Measurements from ENCODE around the gene MINK1.
"Not testable (repeated sequence)": the region's sequence is repeated elsewhere in the genome, so short reads cannot be mapped to it uniquely, and the experiment has no call there.

Gene MINK1

DNA sequence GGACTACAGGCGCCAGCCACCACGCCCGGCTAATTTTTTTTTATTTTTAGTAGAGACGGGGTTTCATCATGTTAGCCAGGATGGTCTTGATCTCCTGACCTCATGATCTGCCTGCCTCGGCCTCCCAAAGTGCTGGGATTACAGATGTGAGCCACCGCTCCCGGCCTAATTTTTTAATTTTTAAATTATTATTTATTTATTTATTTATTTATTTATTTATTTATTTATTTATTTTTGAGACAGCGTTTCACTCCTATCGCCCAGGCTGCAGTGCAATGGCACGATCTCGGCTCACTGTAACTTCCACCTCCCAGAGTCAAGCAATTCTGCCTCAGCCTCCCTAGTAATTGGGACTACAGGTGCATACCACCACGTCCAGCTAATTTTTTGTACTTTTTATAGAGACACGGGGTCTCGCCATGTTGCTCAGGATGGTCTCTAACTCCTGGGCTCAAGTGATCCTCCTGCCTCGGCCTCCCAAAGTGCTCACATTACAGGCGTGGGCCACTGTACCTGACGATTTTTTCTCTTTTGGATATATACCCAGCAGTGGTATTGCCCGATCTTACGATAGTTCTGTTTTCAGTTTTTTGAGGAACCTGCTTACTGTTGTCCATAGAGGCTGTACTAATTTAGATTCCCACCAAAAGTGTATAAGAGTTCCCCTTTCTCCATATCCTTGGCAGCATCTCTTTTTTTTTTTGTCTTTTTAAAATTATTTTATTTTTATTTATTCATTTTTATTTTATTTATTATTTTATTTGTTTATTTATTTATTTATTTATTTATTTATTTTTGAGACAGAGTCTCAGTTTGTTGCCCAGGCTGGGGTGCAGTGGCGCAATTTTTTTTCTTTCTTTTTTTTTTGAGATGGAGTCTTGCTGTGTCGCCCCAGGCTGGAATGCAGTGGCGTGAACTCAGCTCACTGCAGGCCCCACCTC is 36.2 kb downstream of the MINK1 start:
- not testable (repeated sequence) for DNase-seq

DNA sequence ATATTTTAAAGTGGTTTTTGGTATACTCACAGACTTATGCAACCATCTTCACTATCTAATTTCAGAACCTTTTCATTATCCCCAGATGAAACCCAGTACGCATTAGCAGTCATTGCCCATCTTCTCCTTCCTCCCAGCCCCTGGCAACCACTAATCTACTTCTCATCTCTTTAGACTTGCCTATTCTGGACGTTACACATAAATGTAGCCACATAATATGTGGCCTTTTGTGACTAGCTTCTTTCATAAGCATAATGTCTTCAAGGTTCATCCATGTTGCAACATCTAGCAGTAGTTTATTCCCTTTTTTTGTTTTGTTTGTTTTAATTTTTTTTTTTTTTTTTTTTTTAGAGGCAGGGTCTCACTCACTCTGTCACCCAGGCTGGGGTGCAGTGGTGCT is 37.7 kb downstream of the MINK1 start:
- no peak for DNase-seq

DNA sequence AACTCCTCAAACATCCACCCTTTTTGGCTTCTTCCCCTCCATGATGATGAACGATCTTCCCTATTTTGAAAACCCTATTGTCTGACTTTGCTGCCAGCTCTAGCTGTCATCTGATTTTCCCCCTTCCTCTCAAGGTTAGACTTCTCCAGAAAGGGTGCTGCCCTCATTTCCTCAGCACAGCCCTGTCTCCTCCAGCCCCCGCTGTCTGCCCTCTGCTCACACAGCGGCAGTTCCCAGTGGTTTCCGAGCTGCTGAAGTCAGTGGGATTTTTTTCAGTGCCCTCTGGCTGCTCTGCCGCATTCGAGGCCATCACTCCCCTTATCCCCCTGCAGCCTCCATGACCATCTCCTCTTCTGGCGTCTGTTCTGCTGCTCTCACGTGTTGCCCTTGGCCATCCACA is 39.6 kb downstream of the MINK1 start:
- DNase-seq, result peak in 27 of 58 donors; percentile 6 to 67 (median 24)

DNA sequence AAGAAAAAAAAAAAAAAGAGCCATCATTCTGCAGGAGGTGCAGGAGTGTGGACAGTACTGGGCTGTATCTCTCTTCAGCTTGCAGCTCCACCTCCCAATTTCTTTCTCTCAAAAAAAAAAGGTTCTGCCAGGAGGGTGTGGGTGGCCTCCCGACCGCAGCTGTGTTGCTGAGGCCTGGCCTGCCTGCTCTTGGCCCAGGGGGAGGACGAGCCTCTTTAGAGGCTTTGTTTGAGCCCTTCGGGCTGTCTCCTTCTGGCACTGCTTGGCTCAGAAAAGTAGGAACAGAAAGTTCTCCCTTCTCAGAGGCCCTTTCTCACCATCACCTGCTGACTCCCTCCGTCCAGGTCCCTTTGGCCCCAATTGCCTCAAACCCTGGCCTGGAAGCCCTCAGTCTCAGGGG is 43.9 kb downstream of the MINK1 start:
- DNase-seq, result peak in 35 of 58 donors; percentile 11 to 79 (median 46)

DNA sequence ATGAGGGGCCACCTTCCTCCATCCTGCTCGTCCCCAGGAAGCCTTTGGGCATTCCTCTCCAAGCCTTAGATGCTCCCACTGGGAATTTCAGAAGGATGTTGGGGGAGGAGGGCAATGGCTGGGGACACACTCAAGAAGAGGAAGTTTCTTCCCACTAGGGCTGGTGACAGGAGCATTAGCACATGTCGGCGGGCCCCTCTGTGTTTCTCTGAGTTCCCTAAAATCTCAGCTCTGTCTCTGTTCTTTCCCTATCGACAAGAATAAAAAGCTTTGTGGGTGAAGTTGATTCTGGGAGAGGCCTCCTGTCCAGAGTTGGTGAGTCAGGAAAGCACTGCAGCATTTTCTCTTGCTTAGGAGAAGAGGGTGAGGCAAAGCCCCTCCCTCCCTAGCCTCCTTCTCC is 46.5 kb downstream of the MINK1 start:
- DNase-seq, result no peak

DNA sequence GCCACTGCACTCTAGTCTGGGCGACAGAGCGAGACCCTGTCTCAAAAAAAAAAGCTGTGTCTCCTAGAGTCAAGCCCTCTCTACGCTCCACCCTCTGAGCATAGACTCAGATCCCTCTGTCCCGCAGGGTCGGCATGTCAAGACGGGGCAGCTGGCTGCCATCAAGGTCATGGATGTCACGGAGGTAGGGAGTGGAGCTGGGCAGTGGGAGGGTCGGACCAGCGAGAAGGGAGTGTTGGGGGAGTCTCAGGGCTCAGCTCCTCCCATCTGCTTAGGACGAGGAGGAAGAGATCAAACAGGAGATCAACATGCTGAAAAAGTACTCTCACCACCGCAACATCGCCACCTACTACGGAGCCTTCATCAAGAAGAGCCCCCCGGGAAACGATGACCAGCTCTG is 47.7 kb downstream of the MINK1 start:
- no peak for DNase-seq

DNA sequence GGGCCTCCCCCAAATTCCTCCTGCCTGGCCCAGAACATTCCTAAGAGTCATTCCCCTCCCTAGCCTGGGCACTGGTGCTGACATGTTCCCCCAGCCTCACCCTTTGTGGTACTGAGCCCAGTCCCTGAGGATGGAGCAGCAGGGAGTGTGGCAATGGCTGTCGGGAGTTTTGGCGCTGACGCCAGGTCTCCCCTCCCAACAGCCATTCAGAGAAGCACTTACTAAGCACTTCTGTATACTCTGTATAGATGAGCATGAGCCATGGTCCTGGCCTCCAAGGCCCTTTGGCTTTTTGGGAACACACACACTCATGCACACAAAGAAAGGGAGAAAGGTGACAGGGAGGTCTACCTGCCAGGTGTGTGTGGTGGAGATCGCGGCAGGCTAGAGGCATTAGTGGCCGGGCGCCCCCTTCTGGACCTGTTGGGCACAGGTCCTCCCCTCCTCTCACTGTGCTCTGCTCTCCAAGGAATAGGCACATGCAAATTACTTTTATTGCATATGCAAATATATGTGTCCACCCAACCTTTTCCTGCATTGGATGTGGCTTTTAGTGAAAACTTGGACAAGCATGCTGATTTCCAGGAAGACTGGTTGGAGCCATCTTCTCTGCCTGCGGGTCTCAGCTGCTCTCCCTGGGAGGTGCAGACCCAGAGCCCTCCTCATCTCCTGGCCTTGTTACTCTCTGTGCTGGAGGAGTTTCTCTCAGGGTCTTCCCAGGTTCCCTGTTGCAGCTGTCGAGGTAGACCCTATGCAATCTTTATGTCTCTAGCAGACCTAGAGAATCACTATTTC is 48.8 kb downstream of the MINK1 start:
- DNase-seq, result peak in 49 of 58 donors; percentile 22 to 83 (median 61)

DNA sequence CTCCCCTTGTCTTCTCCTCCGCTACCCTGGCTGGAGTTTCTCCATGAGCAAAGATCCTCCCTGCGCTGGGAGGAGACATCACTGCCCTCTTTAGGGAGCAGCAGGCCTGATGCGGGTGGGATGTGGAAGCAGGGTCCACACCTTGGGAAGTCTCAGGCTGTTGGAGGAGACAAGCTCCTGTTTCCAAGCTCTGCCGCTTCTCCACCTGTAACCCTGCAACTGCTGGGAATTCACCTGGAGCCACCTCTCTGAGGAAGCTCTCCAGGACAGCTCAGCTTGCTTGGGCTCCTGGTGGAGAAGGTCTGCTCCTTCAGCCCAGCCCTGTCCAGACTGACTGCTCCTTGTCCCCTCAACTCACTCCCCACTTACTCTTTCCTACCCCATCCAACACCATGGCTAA is 51.3 kb downstream of the MINK1 start:
- no peak for DNase-seq

DNA sequence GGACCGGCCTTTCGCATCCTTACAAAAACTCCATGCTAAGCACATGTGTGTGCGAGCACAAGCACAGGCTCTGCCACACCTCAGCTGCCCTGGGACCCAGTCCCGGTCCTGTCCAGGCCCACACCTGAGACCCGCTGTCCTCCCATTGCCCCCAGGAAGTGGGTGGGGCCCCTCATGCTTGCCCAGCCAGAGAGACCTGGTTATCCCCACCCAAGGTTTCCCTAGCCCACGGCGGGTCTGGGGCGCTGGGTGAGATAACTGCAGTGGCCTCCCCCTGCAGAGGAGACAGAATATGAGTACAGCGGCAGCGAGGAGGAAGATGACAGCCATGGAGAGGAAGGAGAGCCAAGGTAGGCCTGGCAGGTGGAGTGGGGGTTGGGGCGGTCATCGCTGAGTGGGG is 53.7 kb downstream of the MINK1 start:
- DNase-seq, result no peak

DNA sequence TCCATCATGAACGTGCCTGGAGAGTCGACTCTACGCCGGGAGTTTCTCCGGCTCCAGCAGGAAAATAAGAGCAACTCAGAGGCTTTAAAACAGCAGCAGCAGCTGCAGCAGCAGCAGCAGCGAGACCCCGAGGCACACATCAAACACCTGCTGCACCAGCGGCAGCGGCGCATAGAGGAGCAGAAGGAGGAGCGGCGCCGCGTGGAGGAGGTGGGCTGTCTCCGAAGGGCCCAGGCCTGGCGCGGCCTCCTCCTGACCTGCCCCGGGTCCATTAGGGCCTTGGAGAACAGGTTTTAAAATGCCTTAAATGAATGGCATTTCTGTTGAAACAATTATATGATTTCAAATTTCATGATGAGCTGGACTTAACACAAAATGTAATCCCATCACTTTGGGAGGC is 54.4 kb downstream of the MINK1 start:
- DNase-seq, result no peak

DNA sequence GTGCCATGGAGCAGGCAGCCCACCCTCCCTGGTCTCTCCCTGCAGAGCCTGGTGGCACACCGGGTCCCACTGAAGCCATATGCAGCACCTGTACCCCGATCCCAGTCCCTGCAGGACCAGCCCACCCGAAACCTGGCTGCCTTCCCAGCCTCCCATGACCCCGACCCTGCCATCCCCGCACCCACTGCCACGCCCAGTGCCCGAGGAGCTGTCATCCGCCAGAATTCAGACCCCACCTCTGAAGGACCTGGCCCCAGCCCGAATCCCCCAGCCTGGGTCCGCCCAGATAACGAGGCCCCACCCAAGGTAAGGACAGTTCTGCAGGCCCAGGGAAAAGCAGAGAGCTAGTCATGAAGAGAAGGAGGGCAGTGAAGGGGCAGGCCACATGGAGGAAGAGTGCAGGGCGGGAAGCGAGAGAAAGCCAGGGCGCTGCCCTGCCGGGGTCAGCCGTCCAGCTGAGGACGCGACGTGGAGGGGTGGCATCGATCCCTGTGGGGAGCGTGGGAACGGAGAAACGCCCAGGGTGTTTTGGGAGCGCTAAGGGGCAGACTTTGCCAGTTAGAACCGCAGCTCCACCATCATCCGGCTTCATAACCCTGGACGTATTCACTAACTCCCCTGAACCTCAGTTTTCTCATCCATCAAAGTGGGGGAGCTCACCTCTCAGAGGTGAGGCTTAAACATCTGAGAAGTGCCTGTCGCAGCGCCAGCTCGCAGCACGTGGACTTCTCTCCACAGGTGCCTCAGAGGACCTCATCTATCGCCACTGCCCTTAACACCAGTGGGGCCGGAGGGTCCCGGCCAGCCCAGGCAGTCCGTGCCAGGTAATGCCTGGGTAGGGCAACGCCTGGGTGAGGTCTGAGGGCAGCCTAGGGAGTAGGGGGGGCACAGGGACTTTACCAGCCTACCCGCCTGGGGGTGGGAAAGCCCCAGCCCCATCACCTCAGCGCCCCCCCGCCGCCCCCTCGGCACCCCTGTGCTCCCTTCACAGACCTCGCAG is 58.6 kb downstream of the MINK1 start:
- DNase-seq, result no peak

DNA sequence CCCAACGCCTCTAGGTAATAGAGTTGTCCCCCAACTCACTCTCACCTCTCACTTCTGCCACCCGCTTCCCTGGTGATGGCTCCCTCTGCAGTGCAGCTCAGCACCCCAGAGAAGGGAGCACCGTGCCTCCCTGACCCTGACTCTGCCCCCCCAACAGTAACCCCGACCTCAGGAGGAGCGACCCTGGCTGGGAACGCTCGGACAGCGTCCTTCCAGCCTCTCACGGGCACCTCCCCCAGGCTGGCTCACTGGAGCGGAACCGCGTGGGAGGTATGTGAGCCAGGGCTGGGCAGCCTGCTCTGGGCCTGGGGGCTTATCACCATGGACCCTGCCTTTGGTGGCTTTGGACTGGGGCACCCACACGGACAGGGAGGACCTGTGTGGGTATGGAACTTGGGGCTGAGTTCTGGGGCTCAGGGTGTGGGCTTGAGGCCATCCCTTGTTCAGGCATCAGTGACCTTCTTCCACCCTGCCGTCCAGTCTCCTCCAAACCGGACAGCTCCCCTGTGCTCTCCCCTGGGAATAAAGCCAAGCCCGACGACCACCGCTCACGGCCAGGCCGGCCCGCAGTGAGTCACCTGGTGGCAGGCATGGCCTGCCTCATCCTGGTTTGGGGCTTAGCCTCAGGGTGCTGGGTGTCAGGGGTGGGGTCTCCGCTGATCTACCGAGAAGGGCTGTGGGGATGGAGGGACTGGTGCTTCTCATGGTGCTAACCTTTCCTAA is 59.5 kb downstream of the MINK1 start:
- DNase-seq, result no peak

DNA sequence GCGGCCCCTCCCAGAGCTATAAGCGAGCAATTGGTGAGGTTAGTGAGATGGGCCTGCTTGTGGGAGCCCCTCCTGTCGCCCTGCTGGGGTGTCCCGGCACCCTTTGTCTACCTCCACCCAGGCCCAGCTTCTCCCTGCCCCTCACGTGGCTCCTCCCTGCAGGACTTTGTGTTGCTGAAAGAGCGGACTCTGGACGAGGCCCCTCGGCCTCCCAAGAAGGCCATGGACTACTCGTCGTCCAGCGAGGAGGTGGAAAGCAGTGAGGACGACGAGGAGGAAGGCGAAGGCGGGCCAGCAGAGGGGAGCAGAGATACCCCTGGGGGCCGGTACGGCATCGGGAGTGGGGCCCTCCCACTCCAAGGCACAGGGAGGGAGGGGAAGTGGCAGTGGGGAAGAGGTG is 60.1 kb downstream of the MINK1 start:
- no peak for DNase-seq

DNA sequence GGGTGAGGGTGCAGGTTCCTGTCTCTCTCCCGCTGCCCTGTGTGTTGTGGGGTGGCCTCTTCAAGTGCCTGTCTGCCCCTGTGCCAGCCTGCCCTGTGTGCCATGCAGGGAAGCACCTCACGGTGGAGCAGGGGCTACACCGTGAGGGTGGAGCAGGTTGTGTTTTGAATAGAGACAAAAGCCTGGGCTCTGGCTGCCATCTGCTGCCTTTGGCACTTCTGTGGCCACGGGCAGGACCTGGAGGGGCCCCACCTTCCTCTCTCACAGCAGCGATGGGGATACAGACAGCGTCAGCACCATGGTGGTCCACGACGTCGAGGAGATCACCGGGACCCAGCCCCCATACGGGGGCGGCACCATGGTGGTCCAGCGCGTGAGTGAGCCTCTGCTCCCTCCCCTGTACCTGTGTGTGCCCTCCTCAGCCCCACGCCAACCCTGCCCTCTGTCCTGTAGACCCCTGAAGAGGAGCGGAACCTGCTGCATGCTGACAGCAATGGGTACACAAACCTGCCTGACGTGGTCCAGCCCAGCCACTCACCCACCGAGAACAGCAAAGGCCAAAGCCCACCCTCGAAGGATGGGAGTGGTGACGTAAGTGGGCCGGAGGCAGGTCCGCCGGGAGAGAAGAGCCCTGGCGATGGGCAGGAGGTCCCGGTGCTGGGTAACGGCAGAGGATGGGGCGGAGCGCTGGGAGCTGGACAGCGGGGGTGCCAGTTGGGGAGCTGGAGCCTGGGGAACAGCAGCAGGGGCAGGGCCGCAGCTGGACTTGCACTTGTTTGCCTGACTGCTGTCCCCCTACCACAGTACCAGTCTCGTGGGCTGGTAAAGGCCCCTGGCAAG is 60.8 kb downstream of the MINK1 start:
- no peak for DNase-seq

DNA sequence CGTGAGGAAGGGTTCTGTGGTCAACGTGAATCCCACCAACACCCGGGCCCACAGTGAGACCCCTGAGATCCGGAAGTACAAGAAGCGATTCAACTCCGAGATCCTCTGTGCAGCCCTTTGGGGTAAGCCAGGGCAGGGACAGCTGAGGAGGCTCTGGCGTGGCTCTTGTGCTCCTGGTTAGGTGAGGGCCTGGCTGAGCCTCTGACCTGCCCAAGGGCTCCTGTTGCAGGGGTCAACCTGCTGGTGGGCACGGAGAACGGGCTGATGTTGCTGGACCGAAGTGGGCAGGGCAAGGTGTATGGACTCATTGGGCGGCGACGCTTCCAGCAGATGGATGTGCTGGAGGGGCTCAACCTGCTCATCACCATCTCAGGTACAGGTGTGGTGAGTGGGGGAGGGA is 62.0 kb downstream of the MINK1 start:
- no peak for DNase-seq

DNA sequence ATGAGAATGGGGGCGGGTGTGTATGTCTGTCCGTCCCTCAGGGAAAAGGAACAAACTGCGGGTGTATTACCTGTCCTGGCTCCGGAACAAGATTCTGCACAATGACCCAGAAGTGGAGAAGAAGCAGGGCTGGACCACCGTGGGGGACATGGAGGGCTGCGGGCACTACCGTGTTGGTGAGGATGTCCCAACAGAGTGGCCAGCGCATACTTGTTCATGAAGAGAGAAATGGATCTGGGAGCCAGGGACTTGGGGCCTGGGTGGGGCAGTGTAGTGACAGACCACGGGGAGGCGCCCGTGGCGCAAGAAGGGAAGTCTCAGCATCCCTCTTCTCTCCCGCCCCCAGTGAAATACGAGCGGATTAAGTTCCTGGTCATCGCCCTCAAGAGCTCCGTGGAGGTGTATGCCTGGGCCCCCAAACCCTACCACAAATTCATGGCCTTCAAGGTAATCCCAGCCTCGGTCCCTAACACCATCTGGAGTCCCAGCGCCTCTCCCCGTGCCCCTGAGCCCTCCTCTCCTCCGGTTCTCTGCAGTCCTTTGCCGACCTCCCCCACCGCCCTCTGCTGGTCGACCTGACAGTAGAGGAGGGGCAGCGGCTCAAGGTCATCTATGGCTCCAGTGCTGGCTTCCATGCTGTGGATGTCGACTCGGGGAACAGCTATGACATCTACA is 62.7 kb downstream of the MINK1 start:
- no peak for DNase-seq

DNA sequence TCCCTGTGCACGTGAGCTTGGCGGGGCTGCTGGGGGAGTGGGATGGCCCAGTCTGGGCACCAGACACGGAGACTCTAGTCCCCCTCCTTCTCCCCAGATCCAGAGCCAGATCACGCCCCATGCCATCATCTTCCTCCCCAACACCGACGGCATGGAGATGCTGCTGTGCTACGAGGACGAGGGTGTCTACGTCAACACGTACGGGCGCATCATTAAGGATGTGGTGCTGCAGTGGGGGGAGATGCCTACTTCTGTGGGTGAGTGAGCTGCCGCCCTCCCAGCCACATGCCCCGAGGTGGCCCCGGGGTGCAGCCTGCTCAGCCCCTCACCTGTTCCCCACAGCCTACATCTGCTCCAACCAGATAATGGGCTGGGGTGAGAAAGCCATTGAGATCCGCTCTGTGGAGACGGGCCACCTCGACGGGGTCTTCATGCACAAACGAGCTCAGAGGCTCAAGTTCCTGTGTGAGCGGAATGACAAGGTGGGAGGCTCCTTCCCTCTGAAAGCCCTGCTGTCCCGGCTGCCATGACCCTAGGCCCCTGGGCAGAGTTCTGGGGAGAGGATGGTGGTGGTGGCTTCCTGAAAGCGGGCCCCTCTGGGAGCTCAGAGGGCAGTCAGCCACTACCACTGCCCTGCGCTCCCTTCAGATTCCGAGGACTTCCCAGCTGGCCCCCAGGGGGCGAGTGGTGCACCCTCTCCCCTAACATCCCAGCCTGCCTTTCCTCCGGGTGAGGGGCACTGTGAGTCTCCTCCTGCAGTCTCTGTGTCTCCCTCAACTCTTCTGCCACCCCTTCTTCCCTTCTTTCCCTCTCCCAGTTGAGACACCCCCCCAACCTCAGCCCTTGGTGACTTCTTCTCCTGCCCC is 63.4 kb downstream of the MINK1 start:
- no peak for DNase-seq

DNA sequence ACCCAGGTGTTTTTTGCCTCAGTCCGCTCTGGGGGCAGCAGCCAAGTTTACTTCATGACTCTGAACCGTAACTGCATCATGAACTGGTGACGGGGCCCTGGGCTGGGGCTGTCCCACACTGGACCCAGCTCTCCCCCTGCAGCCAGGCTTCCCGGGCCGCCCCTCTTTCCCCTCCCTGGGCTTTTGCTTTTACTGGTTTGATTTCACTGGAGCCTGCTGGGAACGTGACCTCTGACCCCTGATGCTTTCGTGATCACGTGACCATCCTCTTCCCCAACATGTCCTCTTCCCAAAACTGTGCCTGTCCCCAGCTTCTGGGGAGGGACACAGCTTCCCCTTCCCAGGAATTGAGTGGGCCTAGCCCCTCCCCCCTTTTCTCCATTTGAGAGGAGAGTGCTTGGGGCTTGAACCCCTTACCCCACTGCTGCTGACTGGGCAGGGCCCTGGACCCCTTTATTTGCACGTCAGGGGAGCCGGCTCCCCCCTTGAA is 64.1 kb downstream of the MINK1 start:
- DNase-seq, result peak in 1 of 58 donors; percentile 13

All from anterior cingulate cortex (tissue), 58 donors.